Panc1 (cell line): ENCODE measurements around the gene NKAIN2. TPM values are rescaled to one million over a fixed set of nuclear protein-coding genes. Genes with fewer than 3 reads are reported as not detected.
"Not testable (repeated sequence)": the region's sequence is repeated elsewhere in the genome, so short reads cannot be mapped to it uniquely, and the experiment has no call there.

Experiments used
- ATAC-seq: fragments of 200-7000 bp; cut with Tn5 transposase; 2 replicates; pipeline ENCODE4 v1.9.1; 2020; ENCODE audit warnings: mild to moderate bottlenecking, moderate library complexity
- BruUV-seq: library from RNA; stranded (reverse); fragments of 400-500 nt; replicated peaks from 2 replicates; lab custom pipeline; 2021; lab: Mats Ljungman, UMichigan
- CTCF ChIA-PET: fragments of 300-600 bp; sonication (Branson Sonifier 250); formaldehyde crosslinking; loops from one replicate; lab custom pipeline; 2022; ENCODE audit warnings: antibody characterized with exemption; lab: Charles Lee
- POLR2A ChIA-PET: fragments of 300-600 bp; sonication (Branson Sonifier 250); formaldehyde crosslinking; loops from one replicate; lab custom pipeline; 2022; ENCODE audit warnings: antibody characterized with exemption; lab: Charles Lee
- DNase-seq: peaks from one replicate; pipeline ENCODE4 v3.0.0-alpha.2; 2010; ENCODE audit warnings: low read depth, low spot score
- H3K27ac ChIP-seq: 2 replicates; pipeline ENCODE4 v1.5.1; 2011; ENCODE audit warnings: mild to moderate bottlenecking, low read length, inconsistent platforms
- H3K27me3 ChIP-seq: fragments of 200-500 bp; sonication (Bioruptor generic); 2 replicates; pipeline ENCODE4 v1.6.0; 2014; ENCODE audit warnings: low read length, inconsistent platforms; ENCODE audit not compliant: control insufficient read depth, insufficient read depth
- H3K36me3 ChIP-seq: fragments of 200-500 bp; sonication (Bioruptor generic); 2 replicates; pipeline ENCODE4 v1.5.1; 2014; ENCODE audit warnings: inconsistent platforms, mild to moderate bottlenecking, low read length, moderate library complexity; ENCODE audit not compliant: control insufficient read depth, insufficient read depth
- H3K4me1 ChIP-seq: 2 replicates; pipeline ENCODE4 v1.5.1; 2011; ENCODE audit warnings: inconsistent platforms, mild to moderate bottlenecking, low read length, moderate library complexity; ENCODE audit not compliant: control insufficient read depth, insufficient read depth
- H3K4me3 ChIP-seq, 2 experiments: 2 replicates each; pipeline ENCODE4 v1.5.1; 2011 to 2012; ENCODE audit warnings: low read depth in 2 of 2, low read length in 2 of 2, mild to moderate bottlenecking in 2 of 2, inconsistent platforms in 1 of 2, moderate library complexity in 1 of 2
- H3K9me3 ChIP-seq: fragments of 200-500 bp; sonication (Bioruptor generic); 2 replicates; pipeline ENCODE4 v1.5.1; 2014; ENCODE audit warnings: low read depth, mild to moderate bottlenecking, inconsistent platforms, low read length, moderate library complexity; ENCODE audit not compliant: control insufficient read depth, insufficient read depth
- POLR2AphosphoS5 ChIP-seq: IDR thresholded peaks from 2 replicates; pipeline ENCODE4 v1.6.1; 2012; ENCODE audit warnings: mild to moderate bottlenecking, low read depth, low read length, moderate library complexity
- SIN3A ChIP-seq: IDR thresholded peaks from 2 replicates; pipeline ENCODE4 v1.6.1; 2012; ENCODE audit warnings: low read depth, mild to moderate bottlenecking, low read length, moderate library complexity, borderline replicate concordance; ENCODE audit not compliant: insufficient read depth
- TCF7L2 ChIP-seq: IDR thresholded peaks from 2 replicates; pipeline ENCODE4 v1.6.1; 2011; ENCODE audit warnings: mild to moderate bottlenecking, low read depth, low read length, inconsistent platforms
- in situ Hi-C: cut with HindIII; loops from 2 replicates; pipeline ENCODE4 v1.10.0; 2016; ENCODE audit warnings: low sequenced_read_pairs, low pct_unique_long_range_greater_than_20kb
- intact Hi-C: fragments of 100-400 bp; cut with micrococcal nuclease; formaldehyde crosslinking; loops from one replicate; pipeline ENCODE4 v1.10.0; 2022; ENCODE audit not compliant: unreplicated experiment
- total RNA-seq: library from RNA; stranded (reverse); gene quantifications from one replicate; pipeline ENCODE4 v1.2.1, GENCODE V29; 2021; ENCODE audit not compliant: unreplicated experiment
- TF ChIP-seq, protein P1 (sequence below): fragments of 450-650 bp; IDR thresholded peaks from 2 replicates; pipeline ENCODE4 v1.5.1; 2017; ENCODE audit warnings: mild to moderate bottlenecking
- TF ChIP-seq, protein P2 (sequence below), 2 experiments: IDR thresholded peaks; 2 replicates each; pipeline ENCODE4 v1.6.1; 2011 to 2012; ENCODE audit warnings: low read depth in 2 of 2, control low read depth in 1 of 2, low read length in 1 of 2, mild to moderate bottlenecking in 1 of 2, moderate library complexity in 1 of 2; ENCODE audit not compliant: insufficient read depth in 1 of 2

Gene NKAIN2
- total RNA-seq, 1 experiment from 2014 or later: 2.6 TPM

DNA sequence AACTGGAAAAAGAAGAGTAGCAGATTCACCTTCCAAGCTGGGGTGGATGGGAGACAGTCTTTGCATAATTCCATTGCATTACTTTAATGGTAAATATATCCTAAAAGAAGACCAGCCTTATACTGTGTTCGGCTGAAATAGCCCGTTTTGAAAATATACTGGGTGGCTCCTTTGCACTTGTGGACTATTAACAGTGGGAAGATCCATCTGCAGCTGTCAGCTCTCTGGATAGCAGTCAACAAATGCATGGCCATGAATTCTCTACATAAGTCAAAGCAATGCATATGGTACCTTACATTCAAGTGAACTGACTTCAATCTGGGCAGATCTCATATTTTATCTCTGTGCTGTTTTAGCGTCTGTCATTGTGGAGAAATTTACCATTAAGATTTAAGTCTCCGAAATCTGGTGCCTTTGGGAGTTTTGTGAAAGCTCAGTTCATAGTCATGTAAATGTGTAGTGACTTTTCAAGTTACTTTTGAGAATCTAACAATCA, 758.0 kb downstream of the NKAIN2 start:
- no peak for DNase-seq
- H3K4me3 ChIP-seq: no peak overlapping the region
- intact Hi-C loops: no loop called here
- POLR2A ChIA-PET: no interaction called here
- no peaks in the 10 kb centered on the region for H3K36me3 ChIP-seq
- H3K4me1 ChIP-seq: no peaks in the 10 kb centered on the region
- BruUV-seq: no TSS peak
- in situ Hi-C loops: no loop called here
- no peak overlapping the region for H3K27ac ChIP-seq
- H3K9me3 ChIP-seq: 0 out of 2 replicates have a peak, but pooled peaks cover 2% of the 10 kb centered on the region
- CTCF ChIA-PET: no interaction called here
- no peak for ATAC-seq
- no peaks in the 10 kb centered on the region for H3K27me3 ChIP-seq
- no peak for TF ChIP-seq SIN3A
- TF ChIP-seq, protein P1, sequence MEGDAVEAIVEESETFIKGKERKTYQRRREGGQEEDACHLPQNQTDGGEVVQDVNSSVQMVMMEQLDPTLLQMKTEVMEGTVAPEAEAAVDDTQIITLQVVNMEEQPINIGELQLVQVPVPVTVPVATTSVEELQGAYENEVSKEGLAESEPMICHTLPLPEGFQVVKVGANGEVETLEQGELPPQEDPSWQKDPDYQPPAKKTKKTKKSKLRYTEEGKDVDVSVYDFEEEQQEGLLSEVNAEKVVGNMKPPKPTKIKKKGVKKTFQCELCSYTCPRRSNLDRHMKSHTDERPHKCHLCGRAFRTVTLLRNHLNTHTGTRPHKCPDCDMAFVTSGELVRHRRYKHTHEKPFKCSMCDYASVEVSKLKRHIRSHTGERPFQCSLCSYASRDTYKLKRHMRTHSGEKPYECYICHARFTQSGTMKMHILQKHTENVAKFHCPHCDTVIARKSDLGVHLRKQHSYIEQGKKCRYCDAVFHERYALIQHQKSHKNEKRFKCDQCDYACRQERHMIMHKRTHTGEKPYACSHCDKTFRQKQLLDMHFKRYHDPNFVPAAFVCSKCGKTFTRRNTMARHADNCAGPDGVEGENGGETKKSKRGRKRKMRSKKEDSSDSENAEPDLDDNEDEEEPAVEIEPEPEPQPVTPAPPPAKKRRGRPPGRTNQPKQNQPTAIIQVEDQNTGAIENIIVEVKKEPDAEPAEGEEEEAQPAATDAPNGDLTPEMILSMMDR: no peak
- TF ChIP-seq, protein P2, sequence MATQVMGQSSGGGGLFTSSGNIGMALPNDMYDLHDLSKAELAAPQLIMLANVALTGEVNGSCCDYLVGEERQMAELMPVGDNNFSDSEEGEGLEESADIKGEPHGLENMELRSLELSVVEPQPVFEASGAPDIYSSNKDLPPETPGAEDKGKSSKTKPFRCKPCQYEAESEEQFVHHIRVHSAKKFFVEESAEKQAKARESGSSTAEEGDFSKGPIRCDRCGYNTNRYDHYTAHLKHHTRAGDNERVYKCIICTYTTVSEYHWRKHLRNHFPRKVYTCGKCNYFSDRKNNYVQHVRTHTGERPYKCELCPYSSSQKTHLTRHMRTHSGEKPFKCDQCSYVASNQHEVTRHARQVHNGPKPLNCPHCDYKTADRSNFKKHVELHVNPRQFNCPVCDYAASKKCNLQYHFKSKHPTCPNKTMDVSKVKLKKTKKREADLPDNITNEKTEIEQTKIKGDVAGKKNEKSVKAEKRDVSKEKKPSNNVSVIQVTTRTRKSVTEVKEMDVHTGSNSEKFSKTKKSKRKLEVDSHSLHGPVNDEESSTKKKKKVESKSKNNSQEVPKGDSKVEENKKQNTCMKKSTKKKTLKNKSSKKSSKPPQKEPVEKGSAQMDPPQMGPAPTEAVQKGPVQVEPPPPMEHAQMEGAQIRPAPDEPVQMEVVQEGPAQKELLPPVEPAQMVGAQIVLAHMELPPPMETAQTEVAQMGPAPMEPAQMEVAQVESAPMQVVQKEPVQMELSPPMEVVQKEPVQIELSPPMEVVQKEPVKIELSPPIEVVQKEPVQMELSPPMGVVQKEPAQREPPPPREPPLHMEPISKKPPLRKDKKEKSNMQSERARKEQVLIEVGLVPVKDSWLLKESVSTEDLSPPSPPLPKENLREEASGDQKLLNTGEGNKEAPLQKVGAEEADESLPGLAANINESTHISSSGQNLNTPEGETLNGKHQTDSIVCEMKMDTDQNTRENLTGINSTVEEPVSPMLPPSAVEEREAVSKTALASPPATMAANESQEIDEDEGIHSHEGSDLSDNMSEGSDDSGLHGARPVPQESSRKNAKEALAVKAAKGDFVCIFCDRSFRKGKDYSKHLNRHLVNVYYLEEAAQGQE (IDR thresholded peaks at IDR 0.05; ENCODE audit: insufficient read depth in 1 of 2, low read depth in 2 of 2, low read length in 1 of 2): no peak
- TF ChIP-seq TCF7L2: no peak
- no peak for TF ChIP-seq POLR2AphosphoS5

DNA sequence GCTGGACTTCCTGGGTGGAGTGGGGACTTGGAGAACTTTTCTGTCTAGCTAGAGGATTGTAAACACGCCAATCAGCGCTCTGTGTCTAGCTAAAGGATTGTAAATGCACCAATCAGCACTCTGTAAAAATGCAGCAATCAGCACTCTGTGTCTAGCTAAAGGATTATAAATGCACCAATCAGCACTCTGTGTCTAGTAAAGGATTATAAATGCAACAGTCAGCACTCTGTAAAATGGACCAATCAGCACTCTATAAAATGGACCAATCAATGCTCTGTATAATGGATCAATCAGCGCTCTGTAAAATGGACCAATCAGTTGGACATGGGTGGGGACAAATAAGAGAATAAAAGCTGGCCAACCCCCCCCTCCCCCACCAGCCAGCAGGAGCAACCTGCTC, 760.5 kb downstream of the NKAIN2 start:
- H3K36me3 ChIP-seq, POLR2A ChIA-PET, H3K4me1 ChIP-seq, H3K27ac ChIP-seq, CTCF ChIA-PET, ATAC-seq, in situ Hi-C loops, intact Hi-C loops, H3K4me3 ChIP-seq, H3K27me3 ChIP-seq, H3K9me3 ChIP-seq, BruUV-seq, DNase-seq: not testable (repeated sequence)

DNA sequence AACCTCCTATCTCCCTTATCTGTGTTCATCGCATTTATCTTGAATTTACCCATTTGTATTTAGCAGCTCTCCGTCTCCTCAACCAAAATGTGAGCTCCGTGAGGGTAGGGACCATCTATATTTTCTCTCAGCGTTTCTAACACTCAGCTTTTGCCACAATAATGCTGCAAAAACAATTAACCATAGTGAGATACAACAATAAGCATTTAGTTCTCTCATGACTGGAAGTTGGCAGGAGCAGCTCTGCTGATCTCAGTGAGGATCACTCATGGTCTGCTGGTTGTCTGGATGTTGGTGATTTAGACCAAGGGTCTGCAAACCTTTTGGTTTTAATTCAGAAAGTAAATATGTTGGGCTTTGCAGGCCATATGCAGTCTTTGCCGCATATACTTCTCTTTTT, 763.7 kb downstream of the NKAIN2 start:
- no peak for ATAC-seq
- intact Hi-C loops: no loop called here
- no peaks in the 10 kb centered on the region for H3K36me3 ChIP-seq
- H3K4me1 ChIP-seq: no peaks in the 10 kb centered on the region
- peaks cover 10% of the 10 kb centered on the region; the same call in 1 of the 2 replicates for H3K9me3 ChIP-seq
- peak overlapping the region; percentile 11; the same call in 1 of the 2 replicates for H3K27ac ChIP-seq
- TF ChIP-seq, protein P2 (IDR thresholded peaks at IDR 0.05; ENCODE audit: insufficient read depth in 1 of 2, low read depth in 2 of 2, low read length in 1 of 2): no peak
- no peak for TF ChIP-seq POLR2AphosphoS5
- no peak for TF ChIP-seq SIN3A
- TF ChIP-seq TCF7L2: no peak
- no peaks in the 10 kb centered on the region for H3K27me3 ChIP-seq
- DNase-seq: no peak
- in situ Hi-C loops: no loop called here
- no TSS peak for BruUV-seq
- POLR2A ChIA-PET: no interaction called here
- no peak overlapping the region for H3K4me3 ChIP-seq
- CTCF ChIA-PET: no interaction called here
